Measurements from ENCODE around the gene PCNX4.
"Not testable (repeated sequence)": the region's sequence is repeated elsewhere in the genome, so short reads cannot be mapped to it uniquely, and the experiment has no call there.

PCNX4 gene

GRCh38 chr14:60091550-60092525, at the start of gene PCNX4:
Gene PCNX4, plus strand, starts transcription at chr14:60091923. Its CDS starts 15,716 bp downstream, at chr14:60107639.
- DNase-seq, result peak; percentile 98

- not testable (repeated sequence) for DNase-seq
Measured at GRCh38 chr14:60047976-60048375, 43.7 kb upstream of the PCNX4 start.

- no peak for DNase-seq
Measured at GRCh38 chr14:60051721-60052221, 40.0 kb upstream of the PCNX4 start.

- no peak for DNase-seq
Measured at GRCh38 chr14:60058087-60058486, 33.6 kb upstream of the PCNX4 start.

GRCh38 chr14:60061371-60061770, 30.4 kb upstream of the PCNX4 start:
- no peak for DNase-seq

- DNase-seq, result peak; percentile 61
Measured at GRCh38 chr14:60064491-60065072, 27.1 kb upstream of the PCNX4 start.

GRCh38 chr14:60067882-60068281, 23.8 kb upstream of the PCNX4 start:
- no peak for DNase-seq

GRCh38 chr14:60079723-60080122, 12.0 kb upstream of the PCNX4 start:
- no peak for DNase-seq

GRCh38 chr14:60085085-60085484, 6.6 kb upstream of the PCNX4 start:
- peak; percentile 24 for DNase-seq

GRCh38 chr14:60085693-60086092, 6.0 kb upstream of the PCNX4 start:
- no peak for DNase-seq

GRCh38 chr14:60087668-60088067, 4.1 kb upstream of the PCNX4 start:
- no peak for DNase-seq

GRCh38 chr14:60089221-60089620, 2.5 kb upstream of the PCNX4 start:
- peak; percentile 39 for DNase-seq

- peak; percentile 24 for DNase-seq
Measured at GRCh38 chr14:60090864-60091519, 731 bp upstream of the PCNX4 start.

GRCh38 chr14:60092526-60092920, 800 bp downstream of the PCNX4 start:
- no peak for DNase-seq

GRCh38 chr14:60093080-60093479, 1.4 kb downstream of the PCNX4 start:
- DNase-seq, result peak; percentile 29

GRCh38 chr14:60093606-60094005, 1.9 kb downstream of the PCNX4 start:
- peak; percentile 42 for DNase-seq

GRCh38 chr14:60094306-60094897, 2.7 kb downstream of the PCNX4 start:
- DNase-seq, result no peak

- DNase-seq, result no peak
Measured at GRCh38 chr14:60095231-60095630, 3.5 kb downstream of the PCNX4 start.

GRCh38 chr14:60095781-60096450, 4.2 kb downstream of the PCNX4 start:
- no peak for DNase-seq

GRCh38 chr14:60097974-60098373, 6.3 kb downstream of the PCNX4 start:
- no peak for DNase-seq

GRCh38 chr14:60099855-60100254, 8.1 kb downstream of the PCNX4 start:
- not testable (repeated sequence) for DNase-seq

GRCh38 chr14:60101786-60102185, 10.1 kb downstream of the PCNX4 start:
- no peak for DNase-seq
